Neural progenitor cell (in vitro differentiated cells): ENCODE measurements around the gene SUPV3L1.

Experiments
- CTCF ChIP-seq: fragments of 200-600 bp; sonication (generic); IDR thresholded peaks from 2 replicates; pipeline ENCODE4 v1.5.1; 2017; ENCODE audit warnings: antibody characterized with exemption, mild to moderate bottlenecking
- EZH2phosphoT487 ChIP-seq: fragments of 200-600 bp; sonication (generic); IDR thresholded peaks from 2 replicates; pipeline ENCODE4 v1.6.1; 2017; ENCODE audit warnings: antibody characterized with exemption

DNA sequence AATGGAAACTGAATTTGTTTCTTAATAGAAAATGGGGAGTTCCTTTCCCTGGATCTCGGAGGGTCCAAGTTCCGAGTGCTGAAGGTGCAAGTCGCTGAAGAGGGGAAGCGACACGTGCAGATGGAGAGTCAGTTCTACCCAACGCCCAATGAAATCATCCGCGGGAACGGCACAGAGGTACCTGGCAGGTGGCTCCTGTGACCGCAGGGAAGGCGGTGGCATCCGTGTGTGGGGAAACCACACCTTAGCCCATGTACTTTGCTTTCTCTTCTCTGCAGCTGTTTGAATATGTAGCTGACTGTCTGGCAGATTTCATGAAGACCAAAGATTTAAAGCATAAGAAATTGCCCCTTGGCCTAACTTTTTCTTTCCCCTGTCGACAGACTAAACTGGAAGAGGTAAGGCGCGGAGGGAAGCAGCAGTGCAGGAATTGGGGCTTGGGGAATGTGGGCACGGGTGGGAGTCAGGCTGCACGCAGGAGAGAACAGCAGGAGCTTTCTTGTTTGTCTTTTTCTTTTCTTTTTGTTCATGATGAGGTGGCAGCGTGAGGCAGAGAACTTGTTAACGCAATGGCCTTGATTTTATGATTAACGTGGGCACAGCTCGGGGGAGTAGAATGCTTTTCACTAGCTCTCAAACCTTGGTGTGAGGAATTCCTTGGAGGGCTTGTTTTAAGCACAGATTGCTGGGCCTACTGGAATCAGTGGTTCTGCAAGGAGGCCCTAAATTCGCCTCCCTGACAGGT, 52.9 kb downstream of the SUPV3L1 start:
- TF ChIP-seq CTCF (no peak), EZH2phosphoT487 (no peak)
